Left forelimb (tissue), 1 donor: ENCODE data around the gene COL23A1.
A peak's percentile ranks its signal among the peaks of the same experiment; 100 is the strongest.
"Not testable (repeated sequence)": the region's sequence is repeated elsewhere in the genome, so short reads cannot be mapped to it uniquely, and the experiment has no call there.

Source experiments
- DNase-seq: peaks from one replicate; pipeline ENCODE4 v3.0.0-alpha.2; 2018; ENCODE audit warnings: low spot score

Gene COL23A1

GRCh38 chr5:178238711-178239592 lies 351.2 kb downstream of the COL23A1 start:
- no peak for DNase-seq

- DNase-seq = no peak
Observed at GRCh38 chr5:178238313-178238635, 351.9 kb downstream of the COL23A1 start.

- DNase-seq = no peak
Observed at GRCh38 chr5:178237431-178238312, 352.5 kb downstream of the COL23A1 start.

DNA sequence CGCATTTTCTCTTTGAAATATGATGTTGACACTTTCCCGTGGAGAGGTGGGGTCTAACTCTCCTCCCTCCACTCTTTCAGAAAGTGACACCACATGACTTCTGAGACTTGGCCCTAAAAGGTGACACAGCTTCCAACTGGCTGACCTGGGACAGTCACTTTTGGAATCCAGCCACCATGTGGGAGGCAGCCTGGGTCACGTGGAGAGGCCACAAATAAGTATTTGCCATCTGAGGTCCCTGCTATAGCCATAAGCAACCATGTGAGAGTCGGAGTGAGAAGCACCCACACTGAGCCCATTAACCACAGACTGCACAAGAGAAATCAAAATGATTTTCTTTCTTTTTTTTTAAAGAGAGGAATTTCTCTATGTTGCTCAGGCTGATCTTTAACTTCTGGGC lies 353.5 kb downstream of the COL23A1 start:
- DNase-seq = no peak

DNA sequence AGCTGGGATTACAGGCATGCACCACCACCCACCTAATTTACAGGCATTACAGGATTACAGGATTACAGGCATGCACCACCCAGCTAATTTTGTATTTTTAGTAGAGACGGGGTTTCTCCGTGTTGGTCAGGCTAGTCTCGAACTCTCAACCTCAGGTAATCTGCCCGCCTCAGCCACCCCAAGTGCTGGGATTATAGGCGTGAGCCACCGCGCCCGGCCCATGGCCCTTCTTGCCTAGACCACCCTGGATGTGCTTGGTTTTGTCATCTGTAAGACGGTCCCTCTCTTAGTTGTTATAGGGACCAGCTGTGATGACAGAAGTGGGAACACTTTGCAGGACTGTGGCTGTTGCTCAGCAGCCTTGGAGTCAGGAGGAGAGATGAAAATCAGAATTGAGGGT lies 354.1 kb downstream of the COL23A1 start:
- DNase-seq = no peak

DNA sequence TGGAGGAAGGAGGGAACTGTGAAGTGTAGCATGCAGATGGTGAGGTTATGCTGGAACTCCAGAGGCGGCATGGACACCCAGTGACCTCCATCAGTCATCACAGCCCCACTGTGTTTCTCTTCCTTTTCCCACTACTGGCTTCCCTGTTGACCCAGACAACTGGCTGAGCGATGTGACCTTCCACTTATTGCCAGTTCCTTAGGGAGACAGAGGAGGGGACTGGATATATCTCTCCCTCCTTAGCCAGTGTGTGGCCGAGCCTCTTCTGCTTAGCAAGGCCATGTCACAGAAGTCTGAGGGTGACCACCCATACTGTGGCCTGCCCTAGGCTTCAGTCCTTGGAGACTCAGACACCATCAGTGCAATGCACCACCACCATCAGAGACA lies 354.6 kb downstream of the COL23A1 start:
- no peak for DNase-seq

GRCh38 chr5:178234750-178235587 lies 355.2 kb downstream of the COL23A1 start:
- peak; percentile 83 for DNase-seq

DNA sequence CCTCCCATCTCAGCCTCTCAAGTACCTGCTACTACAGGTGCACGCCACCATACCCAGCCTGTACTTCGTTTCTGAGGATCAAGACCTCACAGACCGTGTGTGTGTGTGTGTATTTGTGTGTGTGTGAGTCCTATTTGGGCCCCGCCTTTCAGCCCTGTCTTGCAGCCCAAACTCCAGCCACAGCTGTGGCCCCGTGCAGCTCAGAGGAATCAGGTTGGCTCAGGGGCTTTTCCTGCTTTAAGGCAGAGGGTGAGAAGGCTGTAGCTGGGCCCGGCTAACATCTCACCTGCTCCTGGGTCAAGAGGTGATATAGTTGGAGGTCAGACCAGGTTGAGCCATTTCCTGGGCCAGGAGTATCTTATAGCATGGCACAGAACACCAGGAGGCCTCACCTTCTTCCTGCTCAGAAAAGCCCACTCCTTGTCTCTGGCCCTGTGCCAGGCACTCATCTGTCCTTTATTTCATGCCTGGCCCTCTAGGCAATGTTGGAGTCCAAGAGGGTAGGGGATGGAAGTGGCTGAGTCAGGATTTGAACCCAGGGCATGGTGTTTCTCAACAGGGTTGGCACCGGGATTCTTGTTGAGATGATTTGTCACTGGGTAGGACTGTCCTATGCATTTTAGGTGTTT lies 356.0 kb downstream of the COL23A1 start:
- DNase-seq = no peak

GRCh38 chr5:178232920-178233429 lies 357.2 kb downstream of the COL23A1 start:
- DNase-seq = no peak

- peak; percentile 87 for DNase-seq
Observed at GRCh38 chr5:178232124-178232919, 357.9 kb downstream of the COL23A1 start, which contains the start of gene PHYKPL. Gene PHYKPL (minus strand): TSS chr5:178232802. CDS start chr5:178232550, 252 bp downstream.

DNA sequence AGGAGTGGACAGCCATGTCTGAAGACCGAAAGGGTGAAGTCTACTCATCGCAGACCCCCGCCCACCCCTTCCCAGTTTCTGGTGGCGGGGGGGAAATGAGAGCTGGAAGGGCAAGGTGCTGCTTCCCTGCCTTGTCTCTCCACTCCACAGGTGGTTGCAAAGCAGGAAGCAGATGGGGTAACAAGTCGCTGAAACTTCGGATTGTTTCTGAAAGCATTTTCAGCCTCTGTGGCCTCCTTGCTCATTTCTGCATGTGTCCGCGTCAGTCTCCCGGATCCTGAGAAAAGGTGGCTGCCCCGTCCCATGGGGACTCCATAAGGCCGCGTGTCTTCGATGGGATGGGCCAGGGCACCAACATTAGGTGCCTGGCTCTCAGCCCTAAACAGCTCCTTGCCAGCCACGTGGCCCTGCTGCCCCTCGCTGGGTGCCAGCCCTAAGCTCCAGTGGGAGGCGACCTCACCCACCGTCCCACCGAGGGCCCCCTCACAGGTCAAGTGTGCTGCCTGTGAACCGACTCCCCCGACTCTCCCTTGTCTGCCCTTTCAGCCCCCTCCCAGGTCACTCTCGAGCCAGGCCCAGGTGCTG lies 358.6 kb downstream of the COL23A1 start:
- DNase-seq = no peak

- DNase-seq = no peak
Observed at GRCh38 chr5:178230879-178231538, 359.2 kb downstream of the COL23A1 start.

DNA sequence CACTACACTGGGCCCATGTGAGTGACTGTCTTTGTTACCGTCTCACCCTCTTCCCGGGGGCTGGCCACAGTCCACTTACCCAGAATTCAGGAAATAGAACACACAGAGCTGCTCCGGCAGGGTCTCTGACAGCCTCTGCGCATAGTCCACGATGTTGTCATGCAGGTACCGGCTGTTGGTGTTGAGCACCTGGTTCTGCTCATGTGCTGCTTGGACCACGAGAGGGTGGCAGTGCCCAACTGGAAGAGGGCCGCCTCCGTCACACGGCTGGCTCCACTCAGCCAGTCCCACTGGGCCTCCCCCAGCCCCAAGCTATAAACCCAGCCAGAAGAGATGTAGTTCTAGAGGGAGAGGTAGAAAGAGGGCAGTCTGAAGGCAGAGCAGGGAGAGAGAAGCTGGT lies 360.3 kb downstream of the COL23A1 start:
- DNase-seq = no peak

- DNase-seq = not testable (repeated sequence)
Observed at GRCh38 chr5:178229111-178229510, 361.1 kb downstream of the COL23A1 start.

DNA sequence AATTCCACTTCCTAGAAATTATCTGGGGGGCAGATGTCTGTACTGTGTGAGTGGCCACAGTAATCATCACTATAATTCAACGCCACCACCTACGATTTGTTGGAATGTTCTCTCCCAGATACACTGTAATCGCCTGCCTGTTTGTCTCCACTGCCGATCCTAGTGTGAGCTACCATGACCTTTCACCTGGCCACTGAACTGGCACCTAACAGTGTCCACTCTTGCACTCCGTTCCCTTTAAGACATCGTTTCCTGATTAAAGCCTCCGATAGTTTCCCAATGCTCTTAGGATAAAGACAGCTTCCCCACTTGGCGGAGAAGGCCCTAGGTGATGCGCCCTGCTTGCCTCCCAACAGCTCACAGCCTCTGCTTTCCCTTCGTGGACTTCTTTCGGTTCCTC lies 361.6 kb downstream of the COL23A1 start:
- no peak for DNase-seq

GRCh38 chr5:178227929-178228328 lies 362.3 kb downstream of the COL23A1 start:
- DNase-seq = no peak

- DNase-seq = no peak
Observed at GRCh38 chr5:178227138-178227659, 363.0 kb downstream of the COL23A1 start.

DNA sequence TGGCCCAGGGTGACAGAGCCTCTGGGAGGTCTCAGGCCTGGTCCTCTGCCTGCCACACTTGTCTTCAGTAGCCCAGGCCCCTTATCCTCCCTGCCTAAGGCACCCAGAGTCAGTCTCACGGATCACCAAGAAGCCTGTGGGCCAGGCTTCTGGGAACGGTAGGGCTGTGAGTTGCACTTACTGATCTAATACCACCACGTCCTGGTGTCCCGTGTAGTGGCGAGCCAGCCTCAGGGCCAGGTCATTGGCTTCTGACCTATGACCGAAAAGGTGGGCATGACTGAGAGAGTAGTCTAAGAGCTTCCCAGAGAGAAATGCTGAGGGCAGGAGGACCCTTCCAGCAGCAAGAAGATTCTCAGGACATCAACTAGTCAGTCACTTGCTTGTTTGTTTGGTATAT lies 365.0 kb downstream of the COL23A1 start:
- DNase-seq = no peak

DNA sequence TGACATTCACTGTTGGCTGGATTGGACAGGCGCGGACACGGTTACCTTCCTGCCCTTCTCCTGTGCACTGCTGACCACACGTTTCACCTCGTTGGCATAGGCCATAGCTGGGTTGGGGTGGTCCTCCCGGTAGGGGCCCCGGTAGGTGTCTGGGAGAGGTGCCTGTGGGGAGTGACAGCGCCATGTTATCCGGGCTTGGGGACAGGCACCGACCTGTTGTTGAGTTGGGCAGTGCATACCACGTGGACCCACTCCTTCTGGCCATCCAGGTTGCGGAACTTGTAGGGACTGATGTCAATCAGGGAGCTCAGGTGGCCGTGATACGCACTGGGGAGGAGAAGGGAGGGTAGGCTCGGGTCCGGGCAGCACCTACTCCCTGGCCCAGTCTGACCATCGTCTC lies 365.8 kb downstream of the COL23A1 start:
- no peak for DNase-seq
